GM23338 (cell line): ENCODE measurements around the gene PRKAB2. TPM values are rescaled to one million over a fixed set of nuclear protein-coding genes. Genes with fewer than 3 reads are reported as not detected.

Source experiments
- ATAC-seq: fragments of 200-7000 bp; cut with Tn5 transposase; 3 replicates; pipeline ENCODE4 v1.9.1; 2020
- DNase-seq: peaks from one replicate; pipeline ENCODE4 v3.0.0-alpha.2; 2015; ENCODE audit warnings: low spot score
- H2AFZ ChIP-seq: fragments of 200-600 bp; sonication (generic); 2 replicates; pipeline ENCODE4 v1.8.0; 2016; ENCODE audit warnings: antibody characterized with exemption, mild to moderate bottlenecking, moderate library complexity
- H3F3A ChIP-seq: fragments of 200-600 bp; sonication (generic); replicated peaks from 2 replicates; pipeline ENCODE4 v1.8.0; 2017; ENCODE audit warnings: antibody characterized with exemption, mixed run types, low read depth
- H3K27ac ChIP-seq: fragments of 200-600 bp; sonication (generic); 2 replicates; pipeline ENCODE4 v1.6.1; 2016; ENCODE audit warnings: low read depth
- H3K27me3 ChIP-seq: fragments of 200-600 bp; sonication (generic); 2 replicates; pipeline ENCODE4 v1.8.0; 2016; ENCODE audit warnings: mild to moderate bottlenecking, mixed run types, moderate library complexity; ENCODE audit not compliant: insufficient read depth
- H3K36me3 ChIP-seq: fragments of 200-600 bp; sonication (generic); 2 replicates; pipeline ENCODE4 v1.8.0; 2016; ENCODE audit warnings: mild to moderate bottlenecking; ENCODE audit not compliant: insufficient read depth
- H3K4me1 ChIP-seq: fragments of 200-600 bp; sonication (generic); 2 replicates; pipeline ENCODE4 v1.8.0; 2016; ENCODE audit warnings: mild to moderate bottlenecking, moderate library complexity; ENCODE audit not compliant: insufficient read depth
- H3K4me2 ChIP-seq: fragments of 200-600 bp; sonication (generic); 2 replicates; pipeline ENCODE4 v1.7.1; 2017; ENCODE audit warnings: mixed run types
- H3K4me3 ChIP-seq: fragments of 200-600 bp; sonication (generic); 2 replicates; pipeline ENCODE4 v1.6.1; 2016; ENCODE audit warnings: mixed run types
- H3K79me2 ChIP-seq: fragments of 200-600 bp; sonication (generic); replicated peaks from 2 replicates; pipeline ENCODE4 v1.8.0; 2017; ENCODE audit warnings: mild to moderate bottlenecking; ENCODE audit not compliant: insufficient read depth
- H3K9me2 ChIP-seq: fragments of 200-600 bp; sonication (generic); 2 replicates; pipeline ENCODE4 v1.8.0; 2017; ENCODE audit not compliant: insufficient read depth
- H4K20me1 ChIP-seq: fragments of 200-600 bp; sonication (generic); replicated peaks from 2 replicates; pipeline ENCODE4 v1.8.0; 2017; ENCODE audit warnings: mild to moderate bottlenecking; ENCODE audit not compliant: insufficient read depth
- H3K27ac Mint-ChIP-seq: 2 replicates; pipeline ENCODE4 v1.8.0; 2020; ENCODE audit warnings: inconsistent platforms, mild to moderate bottlenecking, moderate library complexity, mixed read lengths
- H3K27me3 Mint-ChIP-seq: 3 replicates; pipeline ENCODE4 v1.8.0; 2022; ENCODE audit warnings: low read depth, mild to moderate bottlenecking, moderate library complexity, mixed read lengths, inconsistent platforms; ENCODE audit not compliant: insufficient read depth, poor library complexity
- H3K36me3 Mint-ChIP-seq: 3 replicates; pipeline ENCODE4 v1.8.0; 2021; ENCODE audit warnings: low read depth, mild to moderate bottlenecking, inconsistent platforms, moderate library complexity, mixed read lengths
- H3K4me1 Mint-ChIP-seq: 3 replicates; pipeline ENCODE4 v1.8.0; 2020; ENCODE audit warnings: mild to moderate bottlenecking, inconsistent platforms, mixed read lengths
- H3K4me3 Mint-ChIP-seq: 3 replicates; pipeline ENCODE4 v1.8.0; 2021; ENCODE audit warnings: moderate library complexity, mild to moderate bottlenecking, inconsistent platforms, mixed read lengths
- H3K9me3 Mint-ChIP-seq: 3 replicates; pipeline ENCODE4 v1.8.0; 2020; ENCODE audit warnings: moderate library complexity, mild to moderate bottlenecking, inconsistent platforms, mixed read lengths
- CREB1 ChIP-seq: fragments of 250-450 bp; sonication (Bioruptor Pico); IDR thresholded peaks from 2 replicates; pipeline ENCODE4 v1.5.0; 2020; ENCODE audit warnings: low read depth, mild to moderate bottlenecking, moderate library complexity
- EZH2 ChIP-seq: fragments of 200-600 bp; sonication (generic); IDR thresholded peaks from one replicate; pipeline ENCODE4 v1.8.0; 2017; ENCODE audit warnings: antibody characterized with exemption, mild to moderate bottlenecking, low read depth; ENCODE audit not compliant: unreplicated experiment
- EZH2phosphoT487 ChIP-seq: fragments of 200-600 bp; sonication (generic); IDR thresholded peaks from one replicate; pipeline ENCODE4 v1.8.1; 2018; ENCODE audit warnings: antibody characterized with exemption; ENCODE audit not compliant: unreplicated experiment
- JUNB ChIP-seq: IDR thresholded peaks from one replicate; pipeline ENCODE4 v1.6.1; 2016; ENCODE audit warnings: antibody characterized with exemption; ENCODE audit not compliant: unreplicated experiment
- NANOG ChIP-seq: IDR thresholded peaks from 2 replicates; pipeline ENCODE4 v1.6.1; 2016; ENCODE audit warnings: antibody characterized with exemption, borderline replicate concordance
- POLR2AphosphoS5 ChIP-seq: IDR thresholded peaks from 2 replicates; pipeline ENCODE4 v1.6.1; 2016; ENCODE audit warnings: antibody characterized with exemption, low read depth
- STAT1 ChIP-seq: IDR thresholded peaks from one replicate; pipeline ENCODE4 v1.6.1; 2016; ENCODE audit warnings: antibody characterized with exemption; ENCODE audit not compliant: unreplicated experiment
- ZNF114 ChIP-seq: fragments of 250-450 bp; sonication (Bioruptor Pico); IDR thresholded peaks from 2 replicates; pipeline ENCODE4 v1.5.0; 2020; ENCODE audit warnings: mild to moderate bottlenecking, moderate library complexity
- ZNF331 ChIP-seq: fragments of 250-450 bp; sonication (Bioruptor Pico); IDR thresholded peaks from 2 replicates; pipeline ENCODE4 v1.5.0; 2020; ENCODE audit warnings: low read depth, mild to moderate bottlenecking, moderate library complexity
- polyA plus RNA-seq: library from polyadenylated mRNA; unstranded; fragments of >200 nt; fragmentation: Nextera tagmentation; extraction: Ambion mirVana; gene quantifications from 2 replicates; pipeline ENCODE4 v1.2.1, GENCODE V29; 2016
- total RNA-seq: library from RNA; depleted of rRNA; stranded (reverse); fragments of >200 nt; shearing (Covaris generic); gene quantifications from 2 replicates; pipeline ENCODE4 v1.2.3, GENCODE V29; 2014
- TF ChIP-seq, protein P1 (sequence below), 2 experiments: fragments of 200-600 bp in 1 of 2; sonication (generic) in 1 of 2; conservative IDR thresholded peaks; 2 replicates each; pipeline versions ENCODE4 v1.5.1 to v1.6.1; 2016 to 2017; ENCODE audit warnings: antibody characterized with exemption in 2 of 2, low read depth in 2 of 2, mild to moderate bottlenecking in 2 of 2, moderate library complexity in 1 of 2
- TF ChIP-seq, protein P2 (sequence below): fragments of 250-450 bp; sonication (Bioruptor Pico); IDR thresholded peaks from 2 replicates; pipeline ENCODE4 v1.5.0; 2020; ENCODE audit warnings: mild to moderate bottlenecking, moderate library complexity
- TF ChIP-seq, protein P3 (sequence below): IDR thresholded peaks from 2 replicates; pipeline ENCODE4 v1.6.1; 2016; ENCODE audit warnings: antibody characterized with exemption
- TF ChIP-seq, protein P4 (sequence below): IDR thresholded peaks from one replicate; pipeline ENCODE4 v1.6.1; 2018; ENCODE audit warnings: antibody characterized with exemption; ENCODE audit not compliant: unreplicated experiment

Gene PRKAB2
- total and polyA plus RNA-seq, 2 experiments from 2014 or later = 15.9 to 32.2 TPM

DNA sequence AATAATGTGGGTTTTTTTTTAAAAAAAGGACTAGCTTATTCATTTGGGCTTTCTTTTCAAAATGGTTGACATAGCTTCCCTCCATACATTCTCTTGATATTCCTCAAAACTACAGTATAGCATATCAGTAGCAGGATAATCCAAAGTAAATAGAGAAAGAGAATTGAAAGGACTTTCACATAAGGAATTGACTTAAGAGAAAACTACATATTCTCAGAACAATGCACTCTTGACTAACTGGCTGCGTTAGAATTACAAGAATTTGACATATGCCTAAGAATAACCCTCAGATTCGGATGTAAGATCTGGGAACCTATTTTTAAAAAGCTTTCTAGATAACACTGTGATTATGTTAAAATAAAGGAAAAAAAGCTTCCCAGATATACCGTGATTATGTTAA, 3.1 kb downstream of the PRKAB2 start:
- ATAC-seq (no peak), DNase-seq (peak; percentile 6)
- Mint-ChIP-seq H3K9me3 (peaks cover 3% of the 10 kb centered on the region; the same call in 1 of the 3 replicates), H3K4me3 (no peak overlapping the region), H3K27me3 (peaks cover 14% of the 10 kb centered on the region), H3K27ac (no peak overlapping the region), H3K36me3 (peaks cover 27% of the 10 kb centered on the region), H3K4me1 (peaks cover 36% of the 10 kb centered on the region)
- H3K27ac ChIP-seq = no peak overlapping the region
- H3K4me1 ChIP-seq = peaks cover 36% of the 10 kb centered on the region
- TF ChIP-seq ZNF331 (CRISPR knock-in tag) (no peak), POLR2AphosphoS5 (no peak), NANOG (no peak), STAT1 (no peak), CREB1 (CRISPR knock-in tag) (no peak), ZNF114 (CRISPR knock-in tag) (no peak), EZH2phosphoT487 (no peak), EZH2 (no peak), JUNB (no peak)
- TF ChIP-seq, protein P1, sequence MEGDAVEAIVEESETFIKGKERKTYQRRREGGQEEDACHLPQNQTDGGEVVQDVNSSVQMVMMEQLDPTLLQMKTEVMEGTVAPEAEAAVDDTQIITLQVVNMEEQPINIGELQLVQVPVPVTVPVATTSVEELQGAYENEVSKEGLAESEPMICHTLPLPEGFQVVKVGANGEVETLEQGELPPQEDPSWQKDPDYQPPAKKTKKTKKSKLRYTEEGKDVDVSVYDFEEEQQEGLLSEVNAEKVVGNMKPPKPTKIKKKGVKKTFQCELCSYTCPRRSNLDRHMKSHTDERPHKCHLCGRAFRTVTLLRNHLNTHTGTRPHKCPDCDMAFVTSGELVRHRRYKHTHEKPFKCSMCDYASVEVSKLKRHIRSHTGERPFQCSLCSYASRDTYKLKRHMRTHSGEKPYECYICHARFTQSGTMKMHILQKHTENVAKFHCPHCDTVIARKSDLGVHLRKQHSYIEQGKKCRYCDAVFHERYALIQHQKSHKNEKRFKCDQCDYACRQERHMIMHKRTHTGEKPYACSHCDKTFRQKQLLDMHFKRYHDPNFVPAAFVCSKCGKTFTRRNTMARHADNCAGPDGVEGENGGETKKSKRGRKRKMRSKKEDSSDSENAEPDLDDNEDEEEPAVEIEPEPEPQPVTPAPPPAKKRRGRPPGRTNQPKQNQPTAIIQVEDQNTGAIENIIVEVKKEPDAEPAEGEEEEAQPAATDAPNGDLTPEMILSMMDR (conservative IDR thresholded peaks at IDR 0.05; ENCODE audit: low read depth in 2 of 2) = no peak
- TF ChIP-seq, protein P2, sequence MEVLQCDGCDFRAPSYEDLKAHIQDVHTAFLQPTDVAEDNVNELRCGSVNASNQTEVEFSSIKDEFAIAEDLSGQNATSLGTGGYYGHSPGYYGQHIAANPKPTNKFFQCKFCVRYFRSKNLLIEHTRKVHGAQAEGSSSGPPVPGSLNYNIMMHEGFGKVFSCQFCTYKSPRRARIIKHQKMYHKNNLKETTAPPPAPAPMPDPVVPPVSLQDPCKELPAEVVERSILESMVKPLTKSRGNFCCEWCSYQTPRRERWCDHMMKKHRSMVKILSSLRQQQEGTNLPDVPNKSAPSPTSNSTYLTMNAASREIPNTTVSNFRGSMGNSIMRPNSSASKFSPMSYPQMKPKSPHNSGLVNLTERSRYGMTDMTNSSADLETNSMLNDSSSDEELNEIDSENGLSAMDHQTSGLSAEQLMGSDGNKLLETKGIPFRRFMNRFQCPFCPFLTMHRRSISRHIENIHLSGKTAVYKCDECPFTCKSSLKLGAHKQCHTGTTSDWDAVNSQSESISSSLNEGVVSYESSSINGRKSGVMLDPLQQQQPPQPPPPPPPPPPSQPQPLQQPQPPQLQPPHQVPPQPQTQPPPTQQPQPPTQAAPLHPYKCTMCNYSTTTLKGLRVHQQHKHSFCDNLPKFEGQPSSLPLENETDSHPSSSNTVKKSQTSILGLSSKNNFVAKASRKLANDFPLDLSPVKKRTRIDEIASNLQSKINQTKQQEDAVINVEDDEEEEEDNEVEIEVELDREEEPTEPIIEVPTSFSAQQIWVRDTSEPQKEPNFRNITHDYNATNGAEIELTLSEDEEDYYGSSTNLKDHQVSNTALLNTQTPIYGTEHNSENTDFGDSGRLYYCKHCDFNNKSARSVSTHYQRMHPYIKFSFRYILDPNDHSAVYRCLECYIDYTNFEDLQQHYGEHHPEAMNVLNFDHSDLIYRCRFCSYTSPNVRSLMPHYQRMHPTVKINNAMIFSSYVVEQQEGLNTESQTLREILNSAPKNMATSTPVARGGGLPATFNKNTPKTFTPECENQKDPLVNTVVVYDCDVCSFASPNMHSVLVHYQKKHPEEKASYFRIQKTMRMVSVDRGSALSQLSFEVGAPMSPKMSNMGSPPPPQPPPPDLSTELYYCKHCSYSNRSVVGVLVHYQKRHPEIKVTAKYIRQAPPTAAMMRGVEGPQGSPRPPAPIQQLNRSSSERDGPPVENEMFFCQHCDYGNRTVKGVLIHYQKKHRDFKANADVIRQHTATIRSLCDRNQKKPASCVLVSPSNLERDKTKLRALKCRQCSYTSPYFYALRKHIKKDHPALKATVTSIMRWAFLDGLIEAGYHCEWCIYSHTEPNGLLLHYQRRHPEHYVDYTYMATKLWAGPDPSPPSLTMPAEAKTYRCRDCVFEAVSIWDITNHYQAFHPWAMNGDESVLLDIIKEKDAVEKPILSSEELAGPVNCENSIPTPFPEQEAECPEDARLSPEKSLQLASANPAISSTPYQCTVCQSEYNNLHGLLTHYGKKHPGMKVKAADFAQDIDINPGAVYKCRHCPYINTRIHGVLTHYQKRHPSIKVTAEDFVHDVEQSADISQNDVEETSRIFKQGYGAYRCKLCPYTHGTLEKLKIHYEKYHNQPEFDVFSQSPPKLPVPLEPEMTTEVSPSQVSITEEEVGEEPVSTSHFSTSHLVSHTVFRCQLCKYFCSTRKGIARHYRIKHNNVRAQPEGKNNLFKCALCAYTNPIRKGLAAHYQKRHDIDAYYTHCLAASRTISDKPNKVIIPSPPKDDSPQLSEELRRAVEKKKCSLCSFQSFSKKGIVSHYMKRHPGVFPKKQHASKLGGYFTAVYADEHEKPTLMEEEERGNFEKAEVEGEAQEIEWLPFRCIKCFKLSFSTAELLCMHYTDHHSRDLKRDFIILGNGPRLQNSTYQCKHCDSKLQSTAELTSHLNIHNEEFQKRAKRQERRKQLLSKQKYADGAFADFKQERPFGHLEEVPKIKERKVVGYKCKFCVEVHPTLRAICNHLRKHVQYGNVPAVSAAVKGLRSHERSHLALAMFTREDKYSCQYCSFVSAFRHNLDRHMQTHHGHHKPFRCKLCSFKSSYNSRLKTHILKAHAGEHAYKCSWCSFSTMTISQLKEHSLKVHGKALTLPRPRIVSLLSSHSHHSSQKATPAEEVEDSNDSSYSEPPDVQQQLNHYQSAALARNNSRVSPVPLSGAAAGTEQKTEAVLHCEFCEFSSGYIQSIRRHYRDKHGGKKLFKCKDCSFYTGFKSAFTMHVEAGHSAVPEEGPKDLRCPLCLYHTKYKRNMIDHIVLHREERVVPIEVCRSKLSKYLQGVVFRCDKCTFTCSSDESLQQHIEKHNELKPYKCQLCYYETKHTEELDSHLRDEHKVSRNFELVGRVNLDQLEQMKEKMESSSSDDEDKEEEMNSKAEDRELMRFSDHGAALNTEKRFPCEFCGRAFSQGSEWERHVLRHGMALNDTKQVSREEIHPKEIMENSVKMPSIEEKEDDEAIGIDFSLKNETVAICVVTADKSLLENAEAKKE = no peak
- TF ChIP-seq, protein P3, sequence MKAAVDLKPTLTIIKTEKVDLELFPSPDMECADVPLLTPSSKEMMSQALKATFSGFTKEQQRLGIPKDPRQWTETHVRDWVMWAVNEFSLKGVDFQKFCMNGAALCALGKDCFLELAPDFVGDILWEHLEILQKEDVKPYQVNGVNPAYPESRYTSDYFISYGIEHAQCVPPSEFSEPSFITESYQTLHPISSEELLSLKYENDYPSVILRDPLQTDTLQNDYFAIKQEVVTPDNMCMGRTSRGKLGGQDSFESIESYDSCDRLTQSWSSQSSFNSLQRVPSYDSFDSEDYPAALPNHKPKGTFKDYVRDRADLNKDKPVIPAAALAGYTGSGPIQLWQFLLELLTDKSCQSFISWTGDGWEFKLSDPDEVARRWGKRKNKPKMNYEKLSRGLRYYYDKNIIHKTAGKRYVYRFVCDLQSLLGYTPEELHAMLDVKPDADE = no peak
- TF ChIP-seq, protein P4, sequence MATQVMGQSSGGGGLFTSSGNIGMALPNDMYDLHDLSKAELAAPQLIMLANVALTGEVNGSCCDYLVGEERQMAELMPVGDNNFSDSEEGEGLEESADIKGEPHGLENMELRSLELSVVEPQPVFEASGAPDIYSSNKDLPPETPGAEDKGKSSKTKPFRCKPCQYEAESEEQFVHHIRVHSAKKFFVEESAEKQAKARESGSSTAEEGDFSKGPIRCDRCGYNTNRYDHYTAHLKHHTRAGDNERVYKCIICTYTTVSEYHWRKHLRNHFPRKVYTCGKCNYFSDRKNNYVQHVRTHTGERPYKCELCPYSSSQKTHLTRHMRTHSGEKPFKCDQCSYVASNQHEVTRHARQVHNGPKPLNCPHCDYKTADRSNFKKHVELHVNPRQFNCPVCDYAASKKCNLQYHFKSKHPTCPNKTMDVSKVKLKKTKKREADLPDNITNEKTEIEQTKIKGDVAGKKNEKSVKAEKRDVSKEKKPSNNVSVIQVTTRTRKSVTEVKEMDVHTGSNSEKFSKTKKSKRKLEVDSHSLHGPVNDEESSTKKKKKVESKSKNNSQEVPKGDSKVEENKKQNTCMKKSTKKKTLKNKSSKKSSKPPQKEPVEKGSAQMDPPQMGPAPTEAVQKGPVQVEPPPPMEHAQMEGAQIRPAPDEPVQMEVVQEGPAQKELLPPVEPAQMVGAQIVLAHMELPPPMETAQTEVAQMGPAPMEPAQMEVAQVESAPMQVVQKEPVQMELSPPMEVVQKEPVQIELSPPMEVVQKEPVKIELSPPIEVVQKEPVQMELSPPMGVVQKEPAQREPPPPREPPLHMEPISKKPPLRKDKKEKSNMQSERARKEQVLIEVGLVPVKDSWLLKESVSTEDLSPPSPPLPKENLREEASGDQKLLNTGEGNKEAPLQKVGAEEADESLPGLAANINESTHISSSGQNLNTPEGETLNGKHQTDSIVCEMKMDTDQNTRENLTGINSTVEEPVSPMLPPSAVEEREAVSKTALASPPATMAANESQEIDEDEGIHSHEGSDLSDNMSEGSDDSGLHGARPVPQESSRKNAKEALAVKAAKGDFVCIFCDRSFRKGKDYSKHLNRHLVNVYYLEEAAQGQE = no peak
- no peaks in the 10 kb centered on the region for H3K9me2 ChIP-seq
- H2AFZ ChIP-seq = no peak overlapping the region
- H3K79me2 ChIP-seq = peaks cover 72% of the 10 kb centered on the region
- no peaks in the 10 kb centered on the region; the same call in 1 of the 2 replicates for H4K20me1 ChIP-seq
- H3K27me3 ChIP-seq = no peaks in the 10 kb centered on the region
- H3K4me3 ChIP-seq = peak overlapping the region; percentile 89
- H3K4me2 ChIP-seq = peak overlapping the region; percentile 95
- H3K36me3 ChIP-seq = no peaks in the 10 kb centered on the region
- H3F3A ChIP-seq = 0 out of 2 replicates have a peak, but pooled peaks cover 4% of the 10 kb centered on the region
